ENCODE results near the gene CCT6A. TPM values are rescaled to one million over a fixed set of nuclear protein-coding genes. Genes with fewer than 3 reads are reported as not detected.

The CCT6A gene
- total and polyA plus RNA-seq, 9 of the 15 experiments (the other 6 are each of a cell fraction or from before 2014, with no cell fraction given), result 244 to 708 (median 387) TPM

DNA sequence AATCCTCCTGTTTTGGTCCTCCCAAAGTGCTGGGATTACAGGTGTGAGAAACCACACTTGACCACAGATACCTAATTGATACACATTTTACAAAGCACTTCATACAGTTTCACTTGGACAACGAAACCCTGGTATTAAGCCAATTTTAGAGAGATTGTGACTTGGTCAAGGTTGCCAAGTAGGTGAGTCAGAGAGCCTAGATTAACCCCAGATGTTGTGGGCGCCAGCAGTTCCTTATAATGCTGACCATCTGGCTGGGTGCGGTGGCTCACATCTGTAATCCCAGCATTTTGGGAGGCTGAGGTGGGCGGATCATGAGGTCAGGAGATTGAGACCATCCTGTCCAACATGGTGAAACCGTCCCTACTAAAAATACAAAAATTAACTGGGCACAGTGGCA is 46.1 kb downstream of the CCT6A start (continued):
- TF ChIP-seq, protein P1, sequence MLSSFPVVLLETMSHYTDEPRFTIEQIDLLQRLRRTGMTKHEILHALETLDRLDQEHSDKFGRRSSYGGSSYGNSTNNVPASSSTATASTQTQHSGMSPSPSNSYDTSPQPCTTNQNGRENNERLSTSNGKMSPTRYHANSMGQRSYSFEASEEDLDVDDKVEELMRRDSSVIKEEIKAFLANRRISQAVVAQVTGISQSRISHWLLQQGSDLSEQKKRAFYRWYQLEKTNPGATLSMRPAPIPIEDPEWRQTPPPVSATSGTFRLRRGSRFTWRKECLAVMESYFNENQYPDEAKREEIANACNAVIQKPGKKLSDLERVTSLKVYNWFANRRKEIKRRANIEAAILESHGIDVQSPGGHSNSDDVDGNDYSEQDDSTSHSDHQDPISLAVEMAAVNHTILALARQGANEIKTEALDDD (IDR thresholded peaks at IDR 0.05), result peak; percentile 47; the same call in 1 of the 2 replicates
- TF ChIP-seq POLR2A (conservative IDR thresholded peaks at IDR 0.05) (peak; percentile 17; the same call in 1 of the 2 replicates), ZNF143 (CRISPR knock-in tag; IDR thresholded peaks at IDR 0.05) (no peak), RBM15 (IDR thresholded peaks at IDR 0.05; ENCODE audit: insufficient read depth, low read length) (no peak), SREBF1 (IDR thresholded peaks at IDR 0.05; ENCODE audit: borderline replicate concordance, low read depth, low read length) (no peak), ZNF3 (CRISPR knock-in tag; IDR thresholded peaks at IDR 0.05) (no peak), KLF16 (IDR thresholded peaks at IDR 0.05) (0 out of 2 replicates have a peak, but pooled peaks have one; percentile 47), TRIM24 (IDR thresholded peaks at IDR 0.05) (peak; percentile 23 to 32; a peak in 1 of 4 replicates), SNIP1 (IDR thresholded peaks at IDR 0.05; ENCODE audit: low read depth) (no peak), HOXB6 (CRISPR knock-in tag; IDR thresholded peaks at IDR 0.05; ENCODE audit: borderline replicate concordance) (no peak), SMAD1 (IDR thresholded peaks at IDR 0.05; ENCODE audit: low read depth, low read length, partially characterized antibody) (no peak), TBP (optimal IDR thresholded peaks at IDR 0.05; ENCODE audit: low read depth, low read length) (no peak), SPI1 (IDR thresholded peaks at IDR 0.05; ENCODE audit: borderline replicate concordance, low read depth, low read length) (peak; percentile 57), HLTF (IDR thresholded peaks at IDR 0.05) (no peak), CBFA2T3 (IDR thresholded peaks at IDR 0.05) (peak; percentile 85), RBFOX2 (IDR thresholded peaks at IDR 0.05; ENCODE audit: low read depth, low read length) (peak; percentile 26), MYNN (IDR thresholded peaks at IDR 0.05) (peak; percentile 61; the same call in 1 of the 2 replicates), MYNN (CRISPR knock-in tag; IDR thresholded peaks at IDR 0.05) (no peak), FOSL1 (tag; conservative IDR thresholded peaks at IDR 0.05) (peak; percentile 49), ZFP1 (CRISPR knock-in tag; IDR thresholded peaks at IDR 0.05) (no peak), ESRRA (IDR thresholded peaks at IDR 0.05; ENCODE audit: borderline replicate concordance, low read depth) (no peak), NCOR1 (IDR thresholded peaks at IDR 0.05) (peak; percentile 38; the same call in 1 of the 2 replicates), CTBP1 (IDR thresholded peaks at IDR 0.05; ENCODE audit: borderline replicate concordance) (no peak), CBFA2T2 (conservative IDR thresholded peaks at IDR 0.05) (peak; percentile 74), HMGN3 (IDR thresholded peaks at IDR 0.05; ENCODE audit: borderline replicate concordance, extremely low read depth, insufficient read length, low read depth, low read length) (no peak), KLF10 (CRISPR knock-in tag; IDR thresholded peaks at IDR 0.05) (no peak), LCOR (CRISPR knock-in tag; IDR thresholded peaks at IDR 0.05) (peak; percentile 90), KHSRP (IDR thresholded peaks at IDR 0.05) (no peak), STAT5A (IDR thresholded peaks at IDR 0.05; ENCODE audit: borderline replicate concordance, low read length) (0 out of 2 replicates have a peak, but pooled peaks have one; percentile 33)
- TF ChIP-seq, protein P2, sequence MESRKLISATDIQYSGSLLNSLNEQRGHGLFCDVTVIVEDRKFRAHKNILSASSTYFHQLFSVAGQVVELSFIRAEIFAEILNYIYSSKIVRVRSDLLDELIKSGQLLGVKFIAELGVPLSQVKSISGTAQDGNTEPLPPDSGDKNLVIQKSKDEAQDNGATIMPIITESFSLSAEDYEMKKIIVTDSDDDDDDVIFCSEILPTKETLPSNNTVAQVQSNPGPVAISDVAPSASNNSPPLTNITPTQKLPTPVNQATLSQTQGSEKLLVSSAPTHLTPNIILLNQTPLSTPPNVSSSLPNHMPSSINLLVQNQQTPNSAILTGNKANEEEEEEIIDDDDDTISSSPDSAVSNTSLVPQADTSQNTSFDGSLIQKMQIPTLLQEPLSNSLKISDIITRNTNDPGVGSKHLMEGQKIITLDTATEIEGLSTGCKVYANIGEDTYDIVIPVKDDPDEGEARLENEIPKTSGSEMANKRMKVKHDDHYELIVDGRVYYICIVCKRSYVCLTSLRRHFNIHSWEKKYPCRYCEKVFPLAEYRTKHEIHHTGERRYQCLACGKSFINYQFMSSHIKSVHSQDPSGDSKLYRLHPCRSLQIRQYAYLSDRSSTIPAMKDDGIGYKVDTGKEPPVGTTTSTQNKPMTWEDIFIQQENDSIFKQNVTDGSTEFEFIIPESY (CRISPR knock-in tag; IDR thresholded peaks at IDR 0.05), result peak; percentile 49; the same call in 1 of the 2 replicates
